NCI-H2029 (cell line): ENCODE measurements around the gene PRELP.

ENCODE experiments used
- DNase-seq: peaks from one replicate; lab custom pipeline; 2025; lab: John Stamatoyannopoulos, UW

The PRELP gene

DNA sequence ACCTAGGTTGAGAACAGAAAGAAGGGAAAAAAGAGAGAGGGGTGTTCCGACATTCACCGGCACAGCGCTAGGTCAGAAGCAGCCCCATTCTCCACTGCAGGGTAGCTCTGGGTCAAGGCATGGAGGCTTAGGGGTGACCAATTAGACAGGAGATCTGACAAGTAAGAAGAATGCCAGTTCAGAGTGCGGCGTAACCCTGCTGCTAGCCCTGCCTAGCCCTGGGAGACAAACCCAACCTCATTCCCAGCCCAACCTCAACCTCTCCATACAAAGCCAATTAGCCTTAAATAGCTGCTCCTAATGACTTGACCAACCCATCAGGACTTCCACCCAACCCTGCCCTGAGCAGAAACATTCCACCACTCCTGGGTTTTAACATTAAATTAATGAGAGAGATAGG lies 3.4 kb downstream of the PRELP start:
- DNase-seq, result no peak

GRCh38 chr1:203479646-203480045 lies 4.0 kb downstream of the PRELP start:
- DNase-seq, result no peak

DNA sequence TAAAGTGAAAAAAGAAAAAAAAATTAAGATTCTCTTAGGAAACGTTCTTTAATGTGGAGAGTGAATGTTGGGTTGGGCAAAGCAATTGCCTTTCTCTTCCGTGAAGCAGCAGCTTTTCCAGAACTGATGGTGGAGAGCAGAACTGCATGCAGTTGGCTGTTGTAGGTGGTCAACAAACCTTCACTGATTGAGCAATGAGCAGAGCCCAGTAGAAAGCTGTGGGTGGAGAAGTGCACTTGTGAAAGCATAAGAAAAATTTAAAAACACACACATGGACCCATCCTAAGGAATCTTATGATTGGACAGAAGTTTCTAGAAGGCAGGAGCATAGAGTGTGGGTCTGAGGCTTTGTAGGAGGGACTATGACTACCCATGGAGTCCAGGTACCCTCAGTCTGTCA lies 4.5 kb downstream of the PRELP start:
- DNase-seq, result no peak

DNA sequence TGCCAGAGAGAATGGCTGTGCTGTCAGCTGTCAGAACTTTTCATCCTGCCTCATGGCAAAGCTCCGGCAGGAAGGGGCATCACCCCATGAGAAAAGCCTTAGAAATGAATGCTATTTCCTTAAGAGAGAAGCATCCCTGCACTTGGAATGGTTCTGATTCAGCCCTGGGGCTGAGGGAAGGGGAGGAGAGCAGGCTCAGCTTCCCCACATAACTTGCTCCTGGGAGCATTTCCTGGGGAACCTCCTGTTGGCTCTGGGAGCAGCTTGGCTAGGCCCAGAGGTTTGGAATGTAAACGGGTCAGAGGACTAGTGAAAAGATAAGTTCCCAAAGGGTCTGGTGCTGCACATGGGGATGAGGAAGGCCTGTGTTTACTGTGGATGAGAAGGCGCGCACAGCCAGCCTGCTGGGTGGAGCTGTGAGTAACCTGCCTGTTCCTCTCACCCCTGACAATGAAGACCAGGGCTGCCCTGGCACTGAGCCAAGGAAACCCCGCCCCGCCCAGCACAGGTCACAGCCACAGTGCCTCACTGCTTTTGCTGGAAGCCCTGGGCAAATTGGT lies 5.0 kb downstream of the PRELP start:
- peak; percentile 74 for DNase-seq

- no peak for DNase-seq
Observed at GRCh38 chr1:203481196-203481595, 5.6 kb downstream of the PRELP start.

DNA sequence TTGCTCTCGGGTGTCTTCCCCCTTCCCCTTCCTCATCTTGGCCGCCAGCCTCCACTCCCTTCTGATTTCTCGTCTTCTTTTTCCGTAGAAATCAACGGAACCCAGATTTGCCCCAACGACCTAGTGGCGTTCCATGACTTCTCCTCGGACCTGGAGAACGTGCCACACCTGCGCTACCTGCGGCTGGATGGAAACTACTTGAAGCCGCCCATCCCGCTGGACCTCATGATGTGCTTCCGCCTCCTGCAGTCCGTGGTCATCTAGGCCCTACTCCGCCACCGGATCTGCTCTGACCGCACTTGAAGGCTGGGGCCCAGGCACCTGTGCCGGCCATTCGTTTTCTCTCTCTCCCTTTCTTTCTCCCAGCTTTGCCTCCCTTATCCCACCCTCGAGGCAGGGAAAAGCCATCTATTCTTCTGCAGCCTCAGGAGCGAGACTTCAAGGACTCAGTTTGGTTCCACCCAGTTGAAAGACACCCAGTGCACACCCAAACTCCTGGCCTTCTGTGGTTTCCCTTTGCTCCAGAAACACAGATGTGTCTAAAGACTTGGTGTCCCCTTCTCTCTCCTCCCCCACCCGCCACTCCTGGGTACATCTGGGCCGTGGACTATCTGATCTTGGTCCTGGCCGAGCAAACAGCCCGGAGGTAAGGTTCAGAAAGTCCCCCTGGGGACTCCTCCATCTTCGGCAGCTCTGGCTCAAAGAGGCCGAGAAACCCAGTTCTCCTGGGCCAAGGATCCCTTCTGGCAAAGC lies 11.2 kb downstream of the PRELP start:
- no peak for DNase-seq

DNA sequence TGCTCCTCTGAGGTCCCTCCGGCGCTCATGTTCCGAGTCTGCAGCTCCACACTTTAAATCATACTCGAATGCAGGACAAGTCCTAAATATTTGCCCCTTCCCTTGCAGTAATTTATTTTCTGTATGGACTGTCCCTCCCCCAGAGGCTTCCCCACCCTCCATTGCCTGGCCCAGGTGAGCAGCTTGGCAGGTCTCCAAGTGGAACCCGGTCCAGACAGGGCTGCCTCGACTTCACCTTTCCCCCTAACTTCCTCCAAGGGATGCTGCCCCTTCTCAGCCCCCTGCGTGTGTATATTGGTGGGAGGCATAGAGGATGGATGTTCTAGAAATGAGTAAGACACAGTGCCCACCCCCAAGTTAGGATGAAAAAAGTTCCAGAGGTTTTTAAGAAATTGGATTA lies 12.9 kb downstream of the PRELP start:
- DNase-seq, result no peak

GRCh38 chr1:203490607-203491006 lies 15.0 kb downstream of the PRELP start:
- no peak for DNase-seq

DNA sequence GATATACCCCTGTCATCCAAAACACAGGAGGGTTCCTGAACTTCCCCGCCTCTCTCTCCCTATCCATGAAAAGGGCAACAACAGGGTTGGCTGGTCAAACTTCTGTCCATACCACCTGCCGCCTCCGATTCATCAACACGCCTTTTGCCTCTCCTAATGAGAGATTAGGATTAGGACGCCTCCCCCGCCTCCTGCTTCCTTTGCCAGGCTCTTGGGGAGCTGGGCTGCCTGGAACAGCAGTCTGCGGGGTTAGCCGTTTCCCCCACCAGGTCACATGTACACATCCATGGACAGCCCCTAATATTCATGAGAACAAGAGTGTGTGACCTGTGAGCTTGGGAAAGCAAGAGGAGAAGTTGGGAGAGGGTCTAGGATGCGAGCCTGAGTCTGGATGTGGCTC lies 16.1 kb downstream of the PRELP start:
- DNase-seq, result no peak

DNA sequence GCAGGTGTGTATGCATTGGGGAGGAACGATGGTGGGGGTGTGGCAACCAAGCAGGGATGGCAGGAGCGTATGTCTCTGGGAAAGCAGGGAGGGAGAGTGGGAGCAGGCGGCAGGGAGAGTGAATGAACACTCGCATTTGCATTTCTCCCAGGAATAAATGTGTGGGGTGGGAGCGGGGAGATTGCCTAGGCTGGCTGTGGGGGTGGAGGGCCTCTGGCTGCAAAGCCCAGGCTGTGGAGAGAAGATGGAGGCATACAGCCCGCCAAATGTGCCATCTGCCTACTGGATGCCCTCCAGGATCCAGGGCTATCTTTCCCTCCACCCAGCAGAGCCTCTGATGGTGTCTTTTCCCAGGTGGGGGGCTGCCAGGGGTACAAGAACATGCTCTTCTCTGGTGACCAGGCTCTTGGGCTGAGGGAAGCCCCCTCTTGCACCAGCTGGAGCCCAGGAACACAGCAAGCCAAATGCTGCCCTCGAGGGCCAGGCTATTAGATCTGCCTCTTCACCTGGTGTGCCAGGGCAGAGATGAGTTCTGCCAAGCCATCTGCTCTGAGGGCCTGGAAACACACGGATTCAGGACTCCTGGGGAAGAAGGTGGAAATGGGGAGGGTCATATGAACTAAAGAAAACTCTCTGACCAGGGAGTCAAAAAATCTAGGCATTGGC lies 16.6 kb downstream of the PRELP start:
- no peak for DNase-seq

GRCh38 chr1:203492748-203493130 lies 17.1 kb downstream of the PRELP start:
- no peak for DNase-seq

DNA sequence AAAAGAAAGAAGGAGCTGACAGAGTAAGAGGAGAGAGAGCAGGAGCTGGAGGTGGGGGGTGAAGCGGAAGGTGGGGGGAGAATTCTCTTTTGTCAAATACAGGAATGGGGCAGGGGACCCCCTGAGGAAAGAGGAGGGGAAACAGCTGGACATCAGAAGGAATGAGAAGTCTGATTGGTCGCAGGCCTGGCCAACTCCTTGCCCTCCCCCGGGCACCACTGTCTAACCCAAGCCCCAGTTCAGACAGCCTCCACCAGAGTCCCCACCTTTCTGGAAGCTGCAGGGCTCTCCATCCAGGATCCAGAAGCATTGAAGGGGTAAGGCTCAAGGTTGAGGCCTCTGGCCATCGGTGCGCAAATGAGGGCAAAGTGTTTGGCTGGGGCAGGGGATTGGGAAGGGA lies 18.3 kb downstream of the PRELP start, which contains the start of gene OPTC:
Gene OPTC, plus strand, starts transcription at position 253 of the 400 bp plus-strand sequence. CDS start 1,853 bp downstream, outside the sequence.
- DNase-seq, result no peak

DNA sequence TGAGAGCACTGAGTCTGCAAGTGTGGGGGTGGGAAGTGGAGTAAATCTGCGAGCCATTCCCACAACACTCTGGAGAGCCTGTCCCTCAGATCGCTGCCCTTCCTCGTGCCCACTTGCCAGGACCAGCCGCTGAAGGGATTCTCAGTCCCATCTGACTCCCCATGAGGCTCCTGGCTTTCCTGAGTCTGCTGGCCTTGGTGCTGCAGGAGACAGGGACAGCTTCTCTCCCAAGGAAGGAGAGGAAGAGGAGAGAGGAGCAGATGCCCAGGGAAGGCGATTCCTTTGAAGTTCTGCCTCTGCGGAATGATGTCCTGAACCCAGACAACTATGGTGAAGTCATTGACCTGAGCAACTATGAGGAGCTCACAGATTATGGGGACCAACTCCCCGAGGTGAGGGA lies 20.2 kb downstream of the PRELP start:
- DNase-seq, result no peak

- no peak for DNase-seq
Observed at GRCh38 chr1:203497269-203497777, 21.7 kb downstream of the PRELP start.

GRCh38 chr1:203499643-203500278 lies 24.2 kb downstream of the PRELP start:
- no peak for DNase-seq

DNA sequence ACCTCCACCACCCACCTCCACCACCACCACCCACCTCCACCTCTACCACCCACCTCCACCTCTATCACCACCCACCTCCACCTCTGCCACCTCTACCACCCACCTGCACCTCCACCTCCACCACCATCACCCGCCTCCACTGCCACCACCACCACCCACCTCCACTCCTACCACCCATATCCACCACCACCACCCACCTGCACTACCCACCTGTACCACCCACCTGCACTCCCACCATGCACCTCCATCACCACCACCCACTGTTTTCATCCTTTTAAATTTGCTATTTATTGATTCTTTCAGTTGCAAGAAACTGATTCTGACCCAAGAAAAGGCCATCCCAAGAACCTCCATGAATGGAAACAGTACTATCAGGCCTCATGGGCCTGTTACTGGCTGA lies 24.7 kb downstream of the PRELP start:
- DNase-seq, result no peak

DNA sequence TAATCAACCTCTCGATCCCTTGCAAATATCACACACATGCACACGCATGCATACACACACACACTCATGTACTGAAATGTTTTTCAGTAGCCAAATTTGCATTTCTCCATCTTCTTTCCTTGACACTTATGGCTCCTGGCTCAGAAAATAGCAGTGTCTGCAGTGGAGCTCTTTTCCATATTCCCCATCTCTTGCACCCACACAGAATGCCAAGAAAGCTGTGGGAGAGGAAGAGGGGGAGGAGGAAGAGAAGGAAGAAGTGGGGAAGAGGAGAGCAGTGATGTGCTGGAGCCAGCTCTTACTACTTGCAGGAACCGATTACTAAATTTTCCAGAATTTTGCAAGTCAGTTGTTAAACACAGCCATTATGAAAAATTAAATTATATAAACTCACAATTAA lies 28.2 kb downstream of the PRELP start:
- DNase-seq, result no peak

- DNase-seq, result peak; percentile 60
Observed at GRCh38 chr1:203504400-203505250, 29.0 kb downstream of the PRELP start.

DNA sequence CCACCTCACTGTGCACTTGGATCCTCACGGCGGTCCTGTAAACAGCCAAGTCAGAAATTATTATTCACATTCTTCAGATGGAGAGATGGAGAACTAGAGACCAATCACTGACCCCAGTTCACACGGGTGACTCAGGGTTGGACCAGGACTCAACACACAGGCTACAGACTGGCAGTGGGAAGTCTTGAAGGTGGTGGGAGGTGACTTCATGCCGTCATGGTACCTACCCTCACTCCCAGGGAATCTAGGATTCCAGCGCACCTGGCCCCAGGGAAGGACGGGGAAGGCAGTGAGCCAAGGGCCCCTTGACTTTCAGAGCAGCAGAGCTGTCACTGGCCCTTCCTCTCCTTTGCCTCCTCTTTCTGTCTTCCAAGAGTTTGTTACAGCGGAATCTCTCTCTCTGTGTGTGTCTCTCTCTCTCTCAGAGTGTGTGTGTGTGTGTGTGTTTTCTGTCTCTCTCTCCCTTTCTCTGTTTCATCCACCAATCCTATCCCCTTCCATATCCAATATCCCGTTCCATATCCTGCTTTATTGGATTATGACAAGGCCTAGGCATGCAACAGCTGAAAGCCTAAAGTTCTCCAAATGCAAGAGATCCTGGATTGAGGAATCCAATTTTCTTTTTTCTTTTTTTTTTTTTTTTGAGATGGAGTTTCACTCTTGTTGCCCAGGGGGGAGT lies 30.1 kb downstream of the PRELP start:
- DNase-seq, result no peak

DNA sequence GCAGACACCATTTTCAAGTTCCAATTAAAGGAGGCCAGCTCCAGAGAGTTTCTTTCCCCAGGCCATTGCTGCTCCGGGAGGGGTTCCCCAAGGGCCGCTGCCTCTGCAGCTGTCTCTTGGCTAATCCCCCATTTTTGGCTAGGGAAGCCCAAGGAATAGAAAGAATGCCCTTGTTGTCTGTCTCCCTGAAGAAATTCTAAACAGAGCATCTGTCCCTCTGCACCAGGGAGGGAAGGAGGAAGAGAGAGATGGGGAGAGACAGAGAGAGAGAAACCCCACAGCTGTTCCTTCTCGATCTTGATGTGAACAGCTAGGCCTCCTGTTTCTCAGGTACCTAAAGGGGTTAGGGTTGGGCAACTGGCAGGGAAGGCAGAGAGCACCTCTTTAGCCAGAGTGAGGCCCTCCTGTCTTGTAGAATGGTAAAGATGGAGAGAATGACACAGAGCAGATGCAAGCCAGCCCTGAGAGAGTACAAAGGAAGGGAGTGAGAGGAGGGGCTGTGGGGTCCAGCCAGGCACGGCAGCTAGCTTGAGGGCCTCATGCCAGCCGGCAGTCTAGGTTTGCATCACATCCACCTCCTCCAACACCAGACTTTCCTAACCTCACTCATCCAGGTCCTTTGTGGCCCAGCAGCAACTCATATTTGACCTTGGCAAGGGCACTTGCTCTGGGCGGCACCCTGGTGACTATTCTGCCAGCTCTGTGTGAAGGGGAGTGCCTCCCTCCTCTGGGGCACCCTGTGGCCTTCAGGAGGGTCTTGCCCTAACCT lies 31.4 kb downstream of the PRELP start:
- DNase-seq, result no peak
